Stimulated activated CD4-positive, alpha-beta T cell treated with anti-CD3 and anti-CD28 coated beads, TNF-alpha, amount 100 ng/mL, for 1 hour (primary cell): ENCODE data around the gene ZNF563.

ENCODE experiments used
- DNase-seq, 3 donors: peaks; one replicate each; pipeline ENCODE4 v3.0.0-alpha.2; 2020; ENCODE audit warnings: low read depth in 3 of 3, low spot score in 1 of 3

ZNF563 gene

DNA sequence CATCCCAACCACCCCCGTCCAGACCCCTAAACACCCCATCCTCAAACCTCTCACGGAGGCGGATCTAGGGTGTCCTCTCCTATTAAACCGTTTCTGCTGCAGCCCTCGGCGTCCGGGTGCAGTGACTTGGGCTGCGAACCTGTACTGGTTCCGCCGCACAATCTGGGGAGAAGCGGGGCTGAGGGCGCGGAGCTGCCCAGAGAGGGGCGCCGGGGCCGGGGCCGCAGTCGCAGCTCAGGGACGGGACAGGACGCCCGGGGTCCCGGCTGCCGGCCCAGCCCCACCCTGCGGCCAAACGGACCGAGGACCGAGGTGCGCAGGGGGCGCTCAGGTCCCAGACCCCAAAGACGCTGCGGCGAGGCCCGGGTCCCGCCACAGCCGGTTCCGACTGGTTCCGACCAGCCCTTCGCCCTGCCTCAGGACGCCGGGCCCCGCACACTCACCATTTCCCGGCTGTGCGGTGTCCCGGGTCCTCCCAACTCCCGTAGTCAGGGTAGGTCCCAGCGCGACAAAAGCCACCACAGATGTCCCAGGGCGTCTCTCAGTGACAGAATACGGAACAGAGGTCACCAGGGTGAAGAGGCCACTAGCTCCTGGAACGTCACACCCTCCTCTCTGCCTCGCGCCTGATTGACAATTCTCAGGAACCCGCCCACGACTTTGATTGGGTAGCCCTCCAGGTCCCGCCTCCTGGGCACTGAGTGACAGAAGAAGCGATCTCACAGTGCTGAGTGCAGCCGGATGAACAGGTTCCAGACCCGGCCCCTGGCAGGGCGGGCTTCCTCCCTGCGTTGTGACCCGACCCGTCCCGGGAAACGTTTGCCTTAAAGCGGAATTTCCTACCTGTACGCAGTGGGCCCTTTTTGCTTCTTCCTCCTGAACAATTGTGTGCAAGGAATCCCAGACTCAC lies 38.9 kb downstream of the ZNF563 start, which contains the start of gene ZNF44:
ZNF44 (minus strand) TSS at position 635 of the 910 bp plus-strand sequence; CDS start at position 446, 189 bp downstream.
- peak; percentile 85 to 88 (median 86) for DNase-seq

DNA sequence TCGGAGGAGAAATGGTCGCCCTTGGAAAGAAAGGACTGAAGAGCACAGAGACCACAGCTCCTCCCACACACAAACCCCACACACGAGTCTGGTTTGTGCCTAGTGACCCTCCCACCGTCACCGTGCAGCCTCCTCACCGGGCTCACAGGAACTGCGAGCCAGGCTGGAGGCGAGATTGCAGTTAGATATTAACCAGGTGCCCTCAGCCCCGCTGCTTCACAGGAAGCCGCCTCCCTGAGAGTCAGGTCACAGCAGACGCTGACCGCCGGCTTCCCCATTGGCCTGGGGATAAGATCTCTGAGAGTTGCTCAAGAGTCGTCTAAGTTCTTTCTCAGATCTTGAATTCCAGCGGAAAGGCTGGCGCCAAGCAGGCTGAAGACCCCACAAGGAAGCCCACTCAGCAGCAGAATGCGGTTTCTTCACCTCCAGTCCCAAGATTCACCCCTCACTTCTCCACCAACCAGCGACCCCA lies 39.6 kb downstream of the ZNF563 start:
- peak in 1 of 3 donors; percentile 25 for DNase-seq

DNA sequence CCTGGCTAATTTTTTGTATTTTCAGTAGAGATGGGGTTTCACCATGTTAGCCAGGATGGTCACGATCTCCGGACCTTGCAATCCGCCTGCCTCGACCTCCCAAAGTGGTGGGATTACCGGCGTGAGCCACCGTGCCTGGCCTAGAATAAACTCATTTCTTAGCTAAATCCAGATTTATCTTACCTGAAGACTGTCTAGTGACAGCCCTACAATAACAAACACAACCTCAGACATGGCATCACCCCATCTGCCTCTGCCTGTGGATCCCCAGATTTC lies 43.7 kb downstream of the ZNF563 start:
- DNase-seq, result no peak

DNA sequence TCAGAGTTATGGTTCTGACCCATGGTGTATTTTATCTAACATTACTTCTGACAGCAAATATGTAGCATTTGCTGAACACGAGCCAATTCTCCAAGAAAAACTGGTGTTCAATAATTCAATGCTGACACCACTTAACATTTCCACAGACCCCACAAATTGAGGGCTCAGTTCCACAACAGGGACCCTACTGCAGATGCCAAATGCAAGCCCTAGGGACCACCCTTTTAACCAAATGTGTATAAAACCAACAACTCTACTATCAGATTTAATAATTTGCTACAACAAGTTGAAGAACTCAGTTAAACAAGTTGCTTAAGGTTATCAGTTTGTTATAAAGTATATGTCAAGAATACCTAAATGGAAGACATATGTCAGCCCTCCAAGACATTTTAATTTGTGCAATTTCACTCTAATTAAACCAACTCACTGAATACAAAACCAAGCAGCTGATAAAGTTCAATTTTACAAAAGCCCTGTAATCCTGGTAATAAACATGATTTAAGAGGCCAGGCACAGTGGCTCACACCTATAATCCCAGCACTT lies 45.4 kb downstream of the ZNF563 start:
- no peak for DNase-seq

DNA sequence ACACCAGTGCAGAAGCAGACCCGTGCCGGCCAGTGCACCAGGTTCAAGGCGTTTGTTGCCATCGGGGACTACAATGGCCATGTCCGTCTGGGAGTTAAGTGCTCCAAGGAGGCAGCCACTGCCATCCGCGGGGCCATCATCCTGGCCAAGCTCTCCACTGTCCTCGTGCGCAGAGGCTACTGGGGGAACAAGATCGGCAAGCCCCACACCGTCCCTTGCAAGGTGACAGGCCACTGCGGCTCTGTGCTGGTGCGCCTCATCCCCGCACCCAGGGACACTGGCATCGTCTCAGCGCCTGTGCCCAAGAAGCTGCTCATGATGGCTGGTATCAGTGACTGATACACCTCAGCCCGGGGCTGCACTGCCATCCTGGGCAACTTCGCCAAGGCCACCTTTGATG lies 48.8 kb downstream of the ZNF563 start:
- DNase-seq, result no peak

DNA sequence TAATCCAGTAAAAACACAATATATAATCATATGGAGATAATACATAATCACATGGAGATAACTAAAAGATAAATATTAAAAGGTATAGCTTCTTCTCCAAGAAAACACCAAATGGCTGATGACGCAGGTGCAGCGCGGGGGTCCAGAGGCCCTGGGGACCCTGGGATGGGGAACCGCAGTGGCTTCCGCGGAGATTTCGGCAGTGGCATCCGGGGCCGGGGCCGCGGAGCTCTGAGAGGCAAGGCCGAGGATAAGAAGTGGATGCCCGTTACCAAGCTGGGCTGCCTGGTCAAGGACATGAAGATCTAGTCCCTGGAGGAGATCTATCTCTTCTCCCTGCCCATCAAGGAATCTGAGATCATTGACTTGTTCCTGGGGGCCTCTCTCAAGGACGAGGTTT lies 49.2 kb downstream of the ZNF563 start:
- DNase-seq, result no peak

DNA sequence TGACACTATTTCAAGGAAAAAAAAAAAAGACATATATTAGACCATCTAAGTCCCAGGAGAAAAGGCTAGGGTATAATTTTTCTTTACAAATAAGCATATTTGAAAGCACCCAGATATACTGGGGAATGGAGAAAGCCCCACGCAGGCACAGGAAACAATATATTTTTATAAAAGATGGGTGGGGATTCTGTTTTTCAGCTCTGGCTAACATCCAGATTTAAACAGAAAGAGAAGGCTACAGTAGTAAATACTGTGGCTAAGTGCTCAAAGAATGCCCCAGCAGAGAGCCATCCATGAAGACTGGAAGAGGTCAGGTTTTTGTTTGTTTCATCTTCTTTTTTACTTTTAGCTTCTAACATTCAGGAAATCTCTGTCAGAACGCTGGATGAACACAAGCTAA lies 54.7 kb downstream of the ZNF563 start:
- no peak for DNase-seq

DNA sequence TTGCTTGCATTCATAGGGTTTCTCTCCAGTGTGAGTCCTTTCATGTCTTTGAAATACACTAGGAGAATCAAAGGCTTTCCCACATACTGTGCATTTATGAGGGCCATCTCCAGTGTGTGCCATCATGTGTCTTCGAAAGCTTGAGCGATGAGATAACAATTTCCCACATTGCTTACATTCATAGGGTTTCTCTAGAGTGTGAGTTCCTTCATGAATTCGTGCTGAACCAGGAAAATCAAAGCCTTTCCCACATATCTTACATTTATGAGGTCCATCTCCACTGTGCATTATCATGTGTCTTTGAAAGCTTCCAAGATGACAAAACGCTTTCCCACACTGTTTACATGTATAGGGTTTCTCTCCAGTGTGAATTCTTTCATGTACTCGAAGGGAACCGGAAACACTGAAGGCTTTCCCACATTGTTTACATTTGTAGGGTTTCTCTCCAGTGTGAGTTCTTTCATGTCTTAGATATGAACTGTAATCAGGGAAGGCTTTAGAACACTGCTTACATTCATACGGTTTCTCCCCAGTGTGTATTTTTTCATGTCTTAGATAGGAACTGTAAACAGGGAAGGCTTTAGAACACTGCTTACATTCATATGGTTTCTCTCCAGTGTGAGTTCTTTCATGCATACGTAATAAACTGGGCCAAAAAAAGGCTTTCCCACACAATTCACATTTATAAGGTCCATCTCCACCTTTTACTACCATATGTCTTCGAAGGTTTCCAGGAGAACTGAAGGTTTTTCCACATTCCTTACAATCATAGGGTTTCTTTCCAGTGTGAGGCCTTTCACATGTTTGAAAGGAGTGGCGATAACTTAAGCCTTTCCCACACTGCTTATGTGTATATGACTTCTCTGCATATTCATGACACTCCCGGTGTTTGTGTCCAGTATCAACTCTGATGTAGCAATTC lies 60.2 kb downstream of the ZNF563 start:
- DNase-seq, result no peak

DNA sequence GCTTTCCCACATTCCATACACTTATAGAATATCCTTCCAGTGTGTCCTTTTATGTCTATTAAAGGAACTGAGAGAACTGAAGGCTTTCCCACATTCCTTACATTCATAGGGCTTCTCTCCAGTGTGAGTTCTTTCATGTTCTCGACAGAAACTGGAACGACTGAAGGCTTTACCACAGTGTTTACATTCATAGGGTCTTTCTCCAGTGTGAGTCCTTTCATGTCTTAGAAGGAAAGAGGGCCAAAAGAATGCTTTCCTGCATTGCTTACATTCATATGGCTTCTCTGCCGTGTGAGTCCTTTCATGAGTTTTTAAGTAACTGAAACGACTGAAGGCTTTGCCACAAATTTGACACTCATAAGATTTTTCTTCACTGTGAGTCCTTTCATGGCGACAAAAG lies 61.0 kb downstream of the ZNF563 start:
- no peak for DNase-seq

DNA sequence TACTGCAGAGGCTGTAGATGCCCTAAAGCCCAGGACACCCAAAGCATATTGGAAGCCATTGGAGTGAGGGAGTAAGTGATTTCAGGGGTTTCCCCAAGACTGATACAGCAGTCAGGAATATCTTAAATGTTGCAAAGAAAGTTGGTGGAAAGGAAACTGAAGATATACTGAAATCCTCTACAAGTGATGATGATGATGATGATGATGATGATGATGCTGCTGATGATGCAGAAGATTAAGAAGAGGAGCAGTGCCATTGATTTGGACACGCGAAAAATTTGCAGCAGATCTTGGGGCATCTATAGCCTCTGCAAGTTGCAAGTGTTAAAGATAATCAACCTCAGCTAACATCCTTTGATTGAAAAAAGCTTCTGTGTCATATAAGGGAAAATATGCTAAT lies 62.6 kb downstream of the ZNF563 start:
- DNase-seq, result no peak
